GM18511 (cell line): ENCODE results near the gene SMIM33.
"Not testable (repeated sequence)": the region's sequence is repeated elsewhere in the genome, so short reads cannot be mapped to it uniquely, and the experiment has no call there.

Experiments
- ATAC-seq: cut with Tn5 transposase; IDR thresholded peaks from one replicate; pipeline ENCODE4 v1.9.1; 2021; ENCODE audit warnings: mild to moderate bottlenecking, moderate library complexity; ENCODE audit not compliant: unreplicated experiment

Gene SMIM33

GRCh38 chr5:139470821-139471300, at the start of gene SMIM33:
Gene SMIM33 (plus strand): TSS chr5:139471004. CDS start chr5:139471122, 118 bp downstream.
- ATAC-seq, result no peak

- peak; percentile 57 for ATAC-seq
Observed at GRCh38 chr5:139422307-139422893, 48.4 kb upstream of the SMIM33 start.

GRCh38 chr5:139425497-139425896, 45.3 kb upstream of the SMIM33 start:
- ATAC-seq, result no peak

- ATAC-seq, result no peak
Observed at GRCh38 chr5:139426203-139426885, 44.5 kb upstream of the SMIM33 start.

- ATAC-seq, result no peak
Observed at GRCh38 chr5:139430015-139430414, 40.8 kb upstream of the SMIM33 start.

- ATAC-seq, result no peak
Observed at GRCh38 chr5:139431706-139432105, 39.1 kb upstream of the SMIM33 start.

- no peak for ATAC-seq
Observed at GRCh38 chr5:139435676-139436075, 35.1 kb upstream of the SMIM33 start.

GRCh38 chr5:139438707-139439012, 32.1 kb upstream of the SMIM33 start:
- no peak for ATAC-seq

- ATAC-seq, result peak; percentile 96
Observed at GRCh38 chr5:139439013-139439903, 31.5 kb upstream of the SMIM33 start, which contains the start of gene DNAJC18. Gene DNAJC18 (minus strand): TSS chr5:139439525. CDS start chr5:139439445, 80 bp downstream.

- ATAC-seq, result not testable (repeated sequence)
Observed at GRCh38 chr5:139440416-139440815, 30.4 kb upstream of the SMIM33 start.

GRCh38 chr5:139443831-139444453, 26.9 kb upstream of the SMIM33 start:
- ATAC-seq, result no peak

- ATAC-seq, result no peak
Observed at GRCh38 chr5:139445325-139446170, 25.3 kb upstream of the SMIM33 start.

- no peak for ATAC-seq
Observed at GRCh38 chr5:139446956-139447779, 23.6 kb upstream of the SMIM33 start.

GRCh38 chr5:139451176-139451575, 19.6 kb upstream of the SMIM33 start:
- no peak for ATAC-seq

- no peak for ATAC-seq
Observed at GRCh38 chr5:139451878-139452660, 18.7 kb upstream of the SMIM33 start.

- no peak for ATAC-seq
Observed at GRCh38 chr5:139453683-139454567, 16.9 kb upstream of the SMIM33 start.

GRCh38 chr5:139454568-139455290, 16.1 kb upstream of the SMIM33 start:
- ATAC-seq, result no peak
